Measurements from ENCODE around the gene ABHD17A. TPM values are rescaled to one million over a fixed set of nuclear protein-coding genes. Genes with fewer than 3 reads are reported as not detected.

Gene ABHD17A
- polyA plus RNA-seq, 1 experiment: 48.8 TPM

- H3K4me3 ChIP-seq (ENCODE audit: low read depth, low read length): no peak overlapping the region
- no peak for TF ChIP-seq CTCF (IDR thresholded peaks at IDR 0.05; ENCODE audit: insufficient read depth, low read depth, low read length)
- no peaks in the 10 kb centered on the region for H3K27me3 ChIP-seq (ENCODE audit: control insufficient read depth, insufficient read depth, low read length)
- H3K36me3 ChIP-seq (ENCODE audit: control insufficient read depth, insufficient read depth, low read length): peaks cover 5% of the 10 kb centered on the region
- no peak for DNase-seq (ENCODE audit: low read depth)
- ChIA-PET CTCF (interaction anchor here (0.8 to 7.8 kb wide), 2 partner anchors 17 kb away, joined by 3 to 79 read pairs; no protein-coding TSS in a partner anchor), POLR2A (no interaction called here)
These were observed 42.2 kb downstream of the ABHD17A start for GRCh38 chr19:1843116-1843515.

GRCh38 chr19:1841209-1841924, 43.9 kb downstream of the ABHD17A start:
- Histone ChIP-seq H3K36me3 (ENCODE audit: control insufficient read depth, insufficient read depth, low read length) (peaks cover 5% of the 10 kb centered on the region), H3K27me3 (ENCODE audit: control insufficient read depth, insufficient read depth, low read length) (no peaks in the 10 kb centered on the region), H3K4me3 (ENCODE audit: low read depth, low read length) (no peak overlapping the region)
- ChIA-PET CTCF (interaction anchor here (0.8 to 7.8 kb wide), 3 partner anchors 8 to 169 kb away, joined by 3 to 79 read pairs (median 5); no protein-coding TSS in a partner anchor), POLR2A (no interaction called here)
- no peak for DNase-seq (ENCODE audit: low read depth)
- TF ChIP-seq CTCF (IDR thresholded peaks at IDR 0.05; ENCODE audit: insufficient read depth, low read depth, low read length): no peak

GRCh38 chr19:1840541-1841115, 44.7 kb downstream of the ABHD17A start:
- no peak for DNase-seq (ENCODE audit: low read depth)
- POLR2A ChIA-PET: no interaction called here
- peaks cover 5% of the 10 kb centered on the region for H3K36me3 ChIP-seq (ENCODE audit: control insufficient read depth, insufficient read depth, low read length)
- no peaks in the 10 kb centered on the region for H3K27me3 ChIP-seq (ENCODE audit: control insufficient read depth, insufficient read depth, low read length)
- CTCF ChIA-PET: interaction anchor here (0.8 to 7.8 kb wide), 4 partner anchors 8 to 168 kb away, joined by 3 to 79 read pairs (median 4); no protein-coding TSS in a partner anchor
- TF ChIP-seq CTCF (IDR thresholded peaks at IDR 0.05; ENCODE audit: insufficient read depth, low read depth, low read length): no peak
- H3K4me3 ChIP-seq (ENCODE audit: low read depth, low read length): no peak overlapping the region

- ChIA-PET POLR2A (no interaction called here), CTCF (interaction anchor here (0.8 to 7.8 kb wide), 4 partner anchors 13 to 168 kb away, joined by 3 to 79 read pairs (median 14); no protein-coding TSS in a partner anchor)
- Histone ChIP-seq H3K27me3 (ENCODE audit: control insufficient read depth, insufficient read depth, low read length) (no peaks in the 10 kb centered on the region), H3K4me3 (ENCODE audit: low read depth, low read length) (no peak overlapping the region), H3K36me3 (ENCODE audit: control insufficient read depth, insufficient read depth, low read length) (peaks cover 5% of the 10 kb centered on the region)
- no peak for TF ChIP-seq CTCF (IDR thresholded peaks at IDR 0.05; ENCODE audit: insufficient read depth, low read depth, low read length)
- DNase-seq (ENCODE audit: low read depth): no peak
These were observed 45.4 kb downstream of the ABHD17A start for GRCh38 chr19:1839658-1840540.

All from BJ (cell line).